Measurements from ENCODE around the gene CCDC137. TPM values are rescaled to one million over a fixed set of nuclear protein-coding genes. Genes with fewer than 3 reads are reported as not detected.

Gene CCDC137
- total RNA-seq, 2 experiments from 2014 or later, result 34.0 to 36.8 TPM

GRCh38 chr17:81697261-81698044 is 30.9 kb downstream of the CCDC137 start:
- CTCF ChIA-PET, result no interaction called here
- no peak overlapping the region for H3K27ac Mint-ChIP-seq
- DNase-seq, result no peak
- no peak overlapping the region for H3K4me3 Mint-ChIP-seq
- H3K4me1 Mint-ChIP-seq (ENCODE audit: low read depth), result peaks cover 22% of the 10 kb centered on the region
- no peaks in the 10 kb centered on the region for H3K27me3 Mint-ChIP-seq
- no peaks in the 10 kb centered on the region for H3K9me3 Mint-ChIP-seq
- POLR2A ChIA-PET, result no interaction called here
- intact Hi-C loops (cut with micrococcal nuclease), result no loop called here
- peaks cover 22% of the 10 kb centered on the region for H3K36me3 Mint-ChIP-seq

DNA sequence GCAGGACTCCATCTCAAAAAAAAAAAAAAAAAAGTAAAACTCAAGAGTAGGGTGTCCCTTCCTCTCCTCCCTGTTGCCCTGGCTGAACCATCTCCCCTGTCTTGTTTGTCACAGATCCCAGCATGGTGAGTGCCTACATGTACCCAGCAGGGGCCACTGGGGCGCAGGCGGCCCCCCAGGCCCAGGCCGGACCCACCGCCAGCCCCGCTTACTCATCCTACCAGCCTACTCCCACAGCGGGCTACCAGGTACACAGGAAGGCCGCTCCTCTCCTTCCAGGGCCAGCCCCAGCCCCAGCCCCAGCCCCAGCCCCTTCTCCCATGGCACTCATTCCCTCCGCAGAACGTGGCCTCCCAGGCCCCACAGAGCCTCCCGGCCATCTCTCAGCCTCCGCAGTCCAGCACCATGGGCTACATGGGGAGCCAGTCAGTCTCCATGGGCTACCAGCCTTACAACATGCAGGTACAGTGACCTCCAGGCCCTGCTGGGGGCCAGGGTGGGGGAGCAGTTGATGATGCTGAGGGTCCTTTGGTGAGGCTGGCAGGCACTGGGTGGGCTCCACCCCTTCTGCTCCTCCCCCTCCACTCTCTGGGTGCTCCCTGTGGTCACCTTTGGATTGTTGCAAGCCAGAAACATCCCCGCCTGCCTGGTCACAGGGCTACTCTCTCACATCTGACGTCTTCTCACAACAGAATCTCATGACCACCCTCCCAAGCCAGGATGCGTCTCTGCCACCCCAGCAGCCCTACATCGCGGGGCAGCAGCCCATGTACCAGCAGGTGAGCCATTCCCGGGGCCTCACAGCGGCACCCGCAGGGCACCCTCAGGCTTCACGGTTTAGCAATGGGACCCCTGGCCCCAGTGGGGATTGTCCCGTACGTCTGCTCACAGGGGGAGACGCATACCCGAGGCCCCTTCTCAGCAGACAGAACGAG is 34.1 kb downstream of the CCDC137 start:
- Mint-ChIP-seq H3K27ac (no peak overlapping the region), H3K27me3 (no peaks in the 10 kb centered on the region), H3K36me3 (peaks cover 33% of the 10 kb centered on the region), H3K4me1 (ENCODE audit: low read depth) (peaks cover 31% of the 10 kb centered on the region), H3K4me3 (no peak overlapping the region), H3K9me3 (no peaks in the 10 kb centered on the region)
- intact Hi-C loops (cut with micrococcal nuclease), result no loop called here
- POLR2A ChIA-PET, result interaction anchor here (1.6 to 5.5 kb wide), 2 partner anchors 17 to 174 kb away, joined by 3 to 54 read pairs; partner anchors contain the start of genes ARL16 and HGS
- CTCF ChIA-PET, result interaction anchor here (1.2 to 1.5 kb wide), 2 partner anchors 11 to 25 kb away, joined by 3 read pairs; no protein-coding TSS in a partner anchor
- no peak for DNase-seq

DNA sequence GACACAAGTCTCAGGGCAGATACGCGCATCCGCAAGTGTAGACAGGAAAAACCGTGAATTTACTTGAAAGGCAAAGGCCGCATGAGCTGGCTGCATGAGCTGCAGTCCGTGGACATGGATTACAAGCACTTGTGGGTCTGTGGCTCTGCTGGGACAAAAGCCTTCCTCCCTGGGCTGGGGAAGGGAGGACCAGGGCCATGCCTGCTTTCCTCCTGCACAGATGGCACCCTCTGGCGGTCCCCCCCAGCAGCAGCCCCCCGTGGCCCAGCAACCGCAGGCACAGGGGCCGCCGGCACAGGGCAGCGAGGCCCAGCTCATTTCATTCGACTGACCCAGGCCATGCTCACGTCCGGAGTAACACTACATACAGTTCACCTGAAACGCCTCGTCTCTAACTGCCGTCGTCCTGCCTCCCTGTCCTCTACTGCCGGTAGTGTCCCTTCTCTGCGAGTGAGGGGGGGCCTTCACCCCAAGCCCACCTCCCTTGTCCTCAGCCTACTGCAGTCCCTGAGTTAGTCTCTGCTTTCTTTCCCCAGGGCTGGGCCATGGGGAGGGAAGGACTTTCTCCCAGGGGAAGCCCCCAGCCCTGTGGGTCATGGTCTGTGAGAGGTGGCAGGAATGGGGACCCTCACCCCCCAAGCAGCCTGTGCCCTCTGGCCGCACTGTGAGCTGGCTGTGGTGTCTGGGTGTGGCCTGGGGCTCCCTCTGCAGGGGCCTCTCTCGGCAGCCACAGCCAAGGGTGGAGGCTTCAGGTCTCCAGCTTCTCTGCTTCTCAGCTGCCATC is 34.9 kb downstream of the CCDC137 start:
- H3K4me1 Mint-ChIP-seq (ENCODE audit: low read depth), result peaks cover 31% of the 10 kb centered on the region
- H3K9me3 Mint-ChIP-seq, result no peaks in the 10 kb centered on the region
- peak overlapping the region; percentile 92 for H3K27ac Mint-ChIP-seq
- DNase-seq, result peak; percentile 42
- no peaks in the 10 kb centered on the region for H3K27me3 Mint-ChIP-seq
- POLR2A ChIA-PET, result interaction anchor here (0.7 to 5.5 kb wide), 5 partner anchors 8 to 173 kb away, joined by 3 to 54 read pairs (median 8); partner anchors contain the start of genes ARL16 and HGS
- CTCF ChIA-PET, result interaction anchor here (0.7 to 2.3 kb wide), 6 partner anchors 10 to 168 kb away, joined by 3 to 13 read pairs (median 3); partner anchors contain the start of genes ARL16 and HGS
- peaks cover 36% of the 10 kb centered on the region for H3K36me3 Mint-ChIP-seq
- peak overlapping the region; percentile 94 for H3K4me3 Mint-ChIP-seq
- intact Hi-C loops (cut with micrococcal nuclease), result loop anchor here (2.0 kb wide), 1 partner anchor 17 kb away; the partner anchor contains the start of gene HGS

GRCh38 chr17:81702934-81703746 is 36.6 kb downstream of the CCDC137 start, which contains the start of gene MRPL12:
Gene MRPL12 (plus strand): TSS chr17:81703367. CDS start chr17:81703502, 135 bp downstream.
- CTCF ChIA-PET, result interaction anchor here (1.0 to 2.3 kb wide), 4 partner anchors 10 to 256 kb away, joined by 3 to 13 read pairs (median 6); partner anchors contain the start of genes ARL16 and HGS
- Mint-ChIP-seq H3K27ac (peak within 1 kb of the TSS; percentile 92), H3K27me3 (no peaks in the 10 kb centered on the region), H3K36me3 (peaks cover 40% of the 10 kb centered on the region), H3K4me3 (peak within 1 kb of the TSS; percentile 94), H3K4me1 (ENCODE audit: low read depth) (peaks cover 31% of the 10 kb centered on the region), H3K9me3 (no peaks in the 10 kb centered on the region)
- POLR2A ChIA-PET, result interaction anchor here (1.0 to 5.5 kb wide), 13 partner anchors 8 to 395 kb away, joined by 3 to 54 read pairs (median 4); partner anchors contain the start of genes ARL16, HGS, MCRIP1 and P4HB
- peak; percentile 93 for DNase-seq
- intact Hi-C loops (cut with micrococcal nuclease), result loop anchor here (1.0 to 2.0 kb wide), 2 partner anchors 9 to 18 kb away; partner anchors contain the start of genes HGS and SLC25A10

GRCh38 chr17:81703747-81704654 is 37.5 kb downstream of the CCDC137 start:
- ChIA-PET CTCF (interaction anchor here (0.7 to 2.3 kb wide), 5 partner anchors 9 to 256 kb away, joined by 3 to 13 read pairs (median 4); partner anchors contain the start of genes ARL16 and HGS), POLR2A (interaction anchor here (0.6 to 5.5 kb wide), 15 partner anchors 7 to 395 kb away, joined by 3 to 54 read pairs (median 4); partner anchors contain the start of genes ARL16, HGS, MCRIP1 and P4HB)
- H3K36me3 Mint-ChIP-seq, result peaks cover 36% of the 10 kb centered on the region
- DNase-seq, result peak; percentile 33
- H3K27ac Mint-ChIP-seq, result peak overlapping the region; percentile 69
- peak overlapping the region; percentile 79 for H3K4me3 Mint-ChIP-seq
- H3K4me1 Mint-ChIP-seq (ENCODE audit: low read depth), result peaks cover 27% of the 10 kb centered on the region
- H3K9me3 Mint-ChIP-seq, result no peaks in the 10 kb centered on the region
- intact Hi-C loops (cut with micrococcal nuclease), result loop anchor here (1.0 to 2.0 kb wide), 2 partner anchors 8 to 19 kb away; partner anchors contain the start of genes HGS and SLC25A10
- no peaks in the 10 kb centered on the region for H3K27me3 Mint-ChIP-seq

GRCh38 chr17:81705518-81706231 is 39.1 kb downstream of the CCDC137 start:
- POLR2A ChIA-PET, result interaction anchor here (0.6 to 5.5 kb wide), 2 partner anchors 22 to 417 kb away, joined by 3 to 54 read pairs; partner anchors contain the start of genes ARL16 and HGS
- intact Hi-C loops (cut with micrococcal nuclease), result no loop called here
- H3K36me3 Mint-ChIP-seq, result peaks cover 33% of the 10 kb centered on the region
- CTCF ChIA-PET, result no interaction called here
- no peaks in the 10 kb centered on the region for H3K9me3 Mint-ChIP-seq
- H3K27me3 Mint-ChIP-seq, result no peaks in the 10 kb centered on the region
- peaks cover 30% of the 10 kb centered on the region for H3K4me1 Mint-ChIP-seq (ENCODE audit: low read depth)
- H3K4me3 Mint-ChIP-seq, result peak overlapping the region; percentile 39
- DNase-seq, result no peak
- H3K27ac Mint-ChIP-seq, result peak overlapping the region; percentile 24

- H3K4me3 Mint-ChIP-seq, result no peak overlapping the region
- no peak overlapping the region for H3K27ac Mint-ChIP-seq
- DNase-seq, result no peak
- H3K9me3 Mint-ChIP-seq, result no peaks in the 10 kb centered on the region
- intact Hi-C loops (cut with micrococcal nuclease), result no loop called here
- no peaks in the 10 kb centered on the region for H3K27me3 Mint-ChIP-seq
- peaks cover 30% of the 10 kb centered on the region for H3K4me1 Mint-ChIP-seq (ENCODE audit: low read depth)
- ChIA-PET POLR2A (interaction anchor here (5.5 kb wide), 1 partner anchor 22 kb away, joined by 54 read pairs; the partner anchor contains the start of genes ARL16 and HGS), CTCF (no interaction called here)
- peaks cover 29% of the 10 kb centered on the region for H3K36me3 Mint-ChIP-seq
These were observed 39.7 kb downstream of the CCDC137 start for GRCh38 chr17:81706232-81706611.

- ChIA-PET POLR2A (no interaction called here), CTCF (no interaction called here)
- no peak overlapping the region for H3K4me3 Mint-ChIP-seq
- DNase-seq, result no peak
- H3K9me3 Mint-ChIP-seq, result no peaks in the 10 kb centered on the region
- peaks cover 26% of the 10 kb centered on the region for H3K36me3 Mint-ChIP-seq
- intact Hi-C loops (cut with micrococcal nuclease), result no loop called here
- no peaks in the 10 kb centered on the region for H3K27me3 Mint-ChIP-seq
- H3K4me1 Mint-ChIP-seq (ENCODE audit: low read depth), result peaks cover 29% of the 10 kb centered on the region
- no peak overlapping the region for H3K27ac Mint-ChIP-seq
These were observed 40.5 kb downstream of the CCDC137 start for GRCh38 chr17:81706757-81707624.

All from activated CD4-positive, alpha-beta memory T cell treated with anti-CD3 and anti-CD28 coated beads for 36 hours (primary cell).